Right kidney (tissue), 1 donor: ENCODE measurements around the gene ATXN7L3.
A peak's percentile ranks its signal among the peaks of the same experiment; 100 is the strongest.

Experiments
- DNase-seq: peaks from one replicate; pipeline ENCODE4 v3.0.0-alpha.2; 2016

The ATXN7L3 gene

DNA sequence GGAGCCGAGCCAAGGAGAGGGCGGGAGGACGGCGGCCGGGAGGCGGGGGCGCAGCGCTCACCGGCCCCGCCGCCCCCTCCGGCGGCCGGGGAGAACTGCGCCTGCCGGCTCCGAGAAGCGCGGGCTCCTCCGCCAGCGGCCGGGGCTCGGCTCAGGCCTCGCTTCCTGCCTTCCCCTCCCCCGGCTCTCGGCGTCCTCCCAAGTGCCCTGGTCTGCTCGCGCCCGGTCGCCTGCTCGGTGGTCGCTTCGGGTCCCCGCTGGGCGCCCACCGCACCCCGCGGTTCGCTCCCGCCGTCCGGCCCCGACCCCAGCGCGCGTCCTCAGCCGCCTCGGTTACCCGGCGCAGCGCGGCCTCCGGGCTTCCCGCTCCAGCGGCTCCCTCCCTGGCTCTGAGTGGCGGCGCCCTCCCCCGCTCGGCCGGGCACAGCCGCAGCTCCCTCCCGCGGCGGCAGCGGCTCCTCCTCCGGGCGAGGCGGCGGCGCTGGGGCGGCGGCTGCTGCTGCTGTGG is 19.5 kb upstream of the ATXN7L3 start:
- DNase-seq = peak; percentile 78

DNA sequence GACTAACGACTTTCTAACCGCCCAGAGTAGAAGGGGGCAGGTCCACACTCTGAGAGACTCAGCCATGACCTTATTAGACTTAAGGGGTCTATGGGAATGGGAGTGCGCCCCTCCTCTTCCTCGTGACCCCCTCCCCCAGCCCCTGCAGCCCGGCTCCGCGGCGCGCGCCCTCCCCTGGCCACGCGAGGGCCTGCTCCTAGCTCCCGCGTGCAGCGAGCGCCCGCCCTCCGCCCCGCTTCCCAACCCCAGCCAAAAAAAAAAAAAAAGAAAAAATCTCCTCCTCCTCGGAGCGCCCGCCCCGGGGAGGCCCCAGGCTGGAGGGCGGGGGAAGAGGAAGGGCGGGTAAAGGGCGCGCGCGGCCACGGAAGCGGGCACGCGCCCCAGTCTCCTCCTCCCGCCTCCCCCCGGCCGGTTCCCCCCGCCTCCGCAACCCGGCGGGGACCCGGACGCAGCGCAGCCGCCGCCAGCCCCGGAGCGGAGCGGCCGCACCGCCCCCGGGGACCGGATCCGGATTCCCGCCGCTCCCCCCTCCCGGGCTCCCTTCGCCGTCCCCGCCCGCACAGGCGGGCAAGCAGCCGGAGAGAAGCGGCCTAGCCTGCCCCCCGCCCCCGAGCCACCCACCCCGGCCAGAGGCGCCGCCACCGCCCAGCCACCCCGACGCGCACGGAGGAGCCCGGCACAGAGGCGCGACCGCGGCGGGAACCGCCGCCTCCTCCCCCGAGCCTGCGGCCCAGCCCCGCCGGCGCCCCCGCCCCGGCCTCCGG is 18.8 kb upstream of the ATXN7L3 start:
- peak; percentile 67 for DNase-seq

DNA sequence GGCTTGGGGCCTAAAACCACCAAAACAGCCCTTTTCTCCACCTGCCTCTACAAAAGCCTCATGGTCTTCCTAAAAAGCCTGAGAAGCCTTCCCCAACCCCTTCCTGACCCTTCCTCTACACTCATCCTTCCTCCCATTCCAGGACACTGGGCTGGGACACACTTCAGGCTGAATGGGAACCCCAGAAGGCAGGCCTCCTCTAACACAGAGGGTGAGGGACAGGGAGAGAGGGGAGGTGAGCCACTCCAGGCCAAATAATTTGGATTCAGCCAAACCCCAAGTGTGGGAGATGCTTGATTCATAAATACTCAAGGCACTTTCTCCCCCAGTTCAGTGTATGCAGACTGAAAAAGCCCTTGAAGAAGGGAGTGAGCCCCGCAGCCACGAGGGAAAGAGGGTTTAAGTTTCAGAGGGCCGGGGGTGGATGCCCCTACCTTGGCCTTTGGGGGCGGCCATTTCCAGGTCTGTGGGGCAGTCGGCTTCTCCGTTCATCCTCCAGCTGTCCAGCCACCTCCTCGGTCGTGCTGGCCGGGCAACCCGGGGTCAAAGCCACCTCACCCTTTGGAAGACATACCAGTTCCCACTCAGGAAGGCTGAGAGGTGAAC is 18.2 kb upstream of the ATXN7L3 start:
- DNase-seq = no peak

DNA sequence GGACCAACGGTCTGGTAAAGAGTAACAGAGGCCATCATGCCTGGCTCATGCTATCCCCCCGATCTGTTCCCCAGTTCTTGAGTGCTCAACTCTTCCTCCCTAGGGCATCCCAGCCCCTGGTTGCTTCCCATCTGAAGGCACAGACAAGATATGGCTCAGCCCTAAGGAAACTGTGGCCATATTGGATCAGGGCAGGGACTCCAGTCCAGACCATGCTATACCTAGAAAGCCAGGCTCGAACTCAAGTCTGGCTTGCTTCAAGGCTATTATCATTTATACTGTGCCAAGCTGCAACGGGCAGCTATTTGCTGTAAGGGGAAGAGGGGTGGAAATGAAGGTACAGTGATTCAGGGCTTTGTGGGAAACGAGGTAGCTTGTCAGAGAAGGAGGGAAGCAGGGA is 17.0 kb upstream of the ATXN7L3 start:
- DNase-seq = no peak

DNA sequence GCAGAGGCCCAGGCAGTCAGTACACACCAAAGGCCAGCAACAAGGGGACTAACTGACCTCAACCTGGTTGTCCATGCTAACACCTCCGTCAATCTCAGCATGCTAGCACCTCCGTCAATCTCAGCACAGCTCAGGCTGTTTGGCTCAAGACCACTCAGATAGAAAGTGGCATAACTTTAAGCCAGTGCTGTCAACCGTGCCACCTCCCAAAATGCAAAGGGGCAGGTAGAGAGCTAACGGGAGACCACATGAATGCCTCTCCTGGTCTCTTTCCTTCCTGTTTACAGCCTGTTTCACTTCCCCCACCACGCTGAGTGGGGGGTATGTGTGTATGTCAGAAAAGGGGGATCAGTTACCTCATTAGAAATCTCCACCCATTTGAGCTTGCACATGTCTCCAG is 16.5 kb upstream of the ATXN7L3 start:
- no peak for DNase-seq

DNA sequence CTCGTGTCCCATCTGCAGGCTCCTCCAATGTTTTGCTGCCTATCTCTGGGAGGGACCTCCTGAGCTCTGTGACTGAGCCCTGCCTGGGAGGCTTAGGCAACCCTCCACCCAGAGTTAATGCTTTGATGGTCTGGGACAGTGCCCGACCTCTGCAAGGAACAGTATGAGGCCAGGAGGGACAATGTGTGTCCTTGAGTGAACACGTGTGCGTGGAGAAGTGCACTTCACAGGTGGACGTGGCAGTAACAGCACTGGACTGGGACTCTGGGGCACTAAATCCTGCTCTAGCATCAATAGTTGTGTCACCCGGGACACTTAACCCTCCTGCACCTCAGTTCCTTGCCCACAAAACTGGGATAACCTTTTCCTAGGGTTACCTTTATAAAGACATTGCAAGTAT is 15.2 kb upstream of the ATXN7L3 start:
- DNase-seq = no peak

DNA sequence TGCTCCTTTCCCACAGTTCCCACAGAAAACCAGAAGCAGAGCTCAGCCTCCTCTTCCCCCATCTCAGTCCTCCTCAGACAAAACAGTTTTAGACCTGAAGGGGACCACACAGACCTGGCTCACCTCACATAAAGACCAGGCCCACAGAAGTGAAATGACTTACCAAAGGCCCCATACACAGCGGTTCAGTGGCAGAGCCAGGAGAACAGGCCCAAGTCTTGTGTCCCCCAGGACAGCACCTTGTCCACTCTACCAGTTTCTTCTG is 14.5 kb upstream of the ATXN7L3 start:
- DNase-seq = no peak

DNA sequence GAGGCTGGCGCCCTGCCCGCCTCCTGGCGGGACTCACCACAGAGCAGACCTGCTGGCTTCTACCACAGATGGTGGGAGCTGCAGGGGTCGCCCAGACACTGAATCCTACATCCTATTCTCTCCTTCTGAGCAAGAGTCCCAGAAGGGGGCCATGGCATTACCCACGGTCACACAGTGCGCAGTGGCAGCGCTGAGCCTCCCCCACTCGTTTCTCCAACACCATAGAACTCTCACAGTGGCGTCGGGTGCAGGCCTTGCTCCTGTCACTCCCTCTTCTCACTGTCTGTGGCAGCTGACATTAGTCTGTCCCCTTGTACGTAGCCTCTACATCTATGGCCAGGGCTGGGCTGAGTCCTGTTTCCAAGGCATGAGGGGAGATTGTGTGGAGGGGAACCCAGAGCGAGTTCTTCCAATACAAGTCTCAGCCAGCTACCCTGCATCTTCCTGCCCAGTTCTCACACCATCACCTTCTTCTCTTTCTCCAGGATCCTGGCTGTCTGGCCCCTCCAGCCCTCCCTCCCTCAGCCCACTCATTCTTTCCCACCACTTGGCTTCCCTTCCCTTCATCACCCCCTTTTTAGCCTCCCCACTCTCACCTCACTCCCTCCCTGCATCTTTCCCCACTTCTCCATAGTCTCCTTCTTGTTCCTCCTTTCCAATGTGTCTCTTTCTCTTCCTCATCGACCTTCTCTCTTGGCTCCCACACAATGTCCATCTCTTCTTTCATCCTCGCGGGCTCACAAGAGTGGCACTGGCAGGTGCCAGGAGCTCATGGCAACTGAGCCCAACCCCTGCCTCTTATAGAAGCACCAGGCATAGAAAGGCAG is 13.9 kb upstream of the ATXN7L3 start:
- no peak for DNase-seq

DNA sequence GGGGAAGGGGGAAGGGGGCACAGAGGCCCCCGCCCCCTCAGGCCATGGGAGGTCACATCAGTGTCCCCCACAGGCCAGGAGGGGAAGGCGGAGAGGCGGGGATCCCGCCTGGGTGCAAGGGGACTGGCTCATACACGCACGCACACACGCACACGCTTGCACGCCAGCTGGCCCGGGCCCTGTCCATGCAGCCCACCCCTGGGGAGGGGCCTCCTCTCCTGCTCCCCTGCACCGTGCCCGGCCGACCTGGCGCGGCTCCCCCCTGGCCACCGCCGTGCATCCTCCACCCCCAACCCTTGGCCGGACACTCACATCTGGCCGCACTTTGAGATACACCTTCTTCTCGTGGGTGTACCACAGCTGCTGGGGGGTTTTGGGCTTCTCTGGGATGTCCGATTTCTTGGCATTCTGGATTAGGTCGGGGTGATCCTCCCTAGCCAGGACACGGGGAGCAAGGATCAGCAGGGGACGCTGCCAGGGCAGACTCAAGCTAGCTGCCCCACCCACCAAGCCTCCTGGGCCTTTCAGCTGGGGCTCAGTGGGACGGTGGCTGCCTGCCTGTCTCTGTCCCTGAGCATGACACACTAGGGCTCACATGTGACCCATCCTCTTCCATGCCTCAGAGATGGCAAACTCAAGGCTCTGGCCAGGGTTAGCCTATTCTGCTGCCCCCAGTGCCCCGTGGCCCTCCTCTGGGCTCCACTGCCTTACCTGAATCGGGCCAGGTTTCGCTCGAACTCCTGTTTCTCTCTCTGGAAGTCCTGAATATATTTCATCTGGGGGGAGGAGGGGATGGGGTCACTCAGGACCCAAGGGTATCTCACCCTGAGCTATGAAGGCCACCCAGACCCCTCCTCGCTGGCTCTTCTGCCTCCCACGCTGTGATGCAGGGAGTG is 13.1 kb upstream of the ATXN7L3 start:
- DNase-seq = no peak

DNA sequence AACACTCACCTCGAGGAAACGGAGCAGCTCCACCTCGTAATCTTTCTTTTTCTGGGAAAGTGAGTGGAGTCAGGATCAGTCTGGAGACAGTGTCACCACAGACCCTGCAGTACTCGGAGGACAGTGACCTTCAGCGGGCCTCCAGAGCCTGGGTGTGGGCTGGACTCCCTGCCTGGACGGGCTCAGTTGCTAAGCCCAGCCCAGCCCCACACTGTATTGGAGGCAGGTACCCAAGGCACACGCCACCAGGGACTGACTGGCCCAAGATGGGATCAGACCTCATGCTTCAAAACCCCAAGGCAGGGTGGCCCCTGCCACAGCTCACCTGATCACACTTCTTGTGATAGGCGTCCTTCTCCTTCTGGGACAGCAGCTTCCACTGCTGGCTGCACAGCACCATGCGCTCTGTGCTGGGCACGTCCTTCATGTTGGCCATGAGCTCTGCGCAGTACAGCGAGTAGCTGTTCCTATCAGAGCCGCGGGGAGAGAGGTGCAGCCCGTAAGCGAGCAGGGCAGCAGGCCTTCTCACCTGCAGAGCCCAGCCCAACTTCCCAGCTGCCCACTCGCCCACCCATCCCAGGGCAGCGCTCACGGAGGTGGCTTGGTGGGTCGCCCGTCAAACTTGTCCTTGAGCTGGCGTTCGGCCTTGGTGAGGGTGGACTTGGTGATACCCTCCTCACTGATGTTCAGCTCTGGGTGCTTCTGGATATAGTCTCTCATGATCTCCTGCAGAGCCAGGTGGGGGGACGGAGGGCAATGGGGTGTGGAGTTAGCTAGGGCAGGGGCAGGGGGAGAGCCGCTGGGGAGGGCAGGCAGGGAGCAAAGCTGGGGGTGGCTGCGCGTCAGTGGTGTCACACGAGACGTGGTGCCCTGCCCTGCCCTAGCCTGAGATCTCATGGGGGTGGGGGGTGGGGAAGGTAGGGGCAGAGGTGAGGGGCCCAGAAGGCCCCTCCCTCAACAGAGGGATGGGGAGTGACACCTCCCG is 11.9 kb upstream of the ATXN7L3 start:
- DNase-seq = no peak

DNA sequence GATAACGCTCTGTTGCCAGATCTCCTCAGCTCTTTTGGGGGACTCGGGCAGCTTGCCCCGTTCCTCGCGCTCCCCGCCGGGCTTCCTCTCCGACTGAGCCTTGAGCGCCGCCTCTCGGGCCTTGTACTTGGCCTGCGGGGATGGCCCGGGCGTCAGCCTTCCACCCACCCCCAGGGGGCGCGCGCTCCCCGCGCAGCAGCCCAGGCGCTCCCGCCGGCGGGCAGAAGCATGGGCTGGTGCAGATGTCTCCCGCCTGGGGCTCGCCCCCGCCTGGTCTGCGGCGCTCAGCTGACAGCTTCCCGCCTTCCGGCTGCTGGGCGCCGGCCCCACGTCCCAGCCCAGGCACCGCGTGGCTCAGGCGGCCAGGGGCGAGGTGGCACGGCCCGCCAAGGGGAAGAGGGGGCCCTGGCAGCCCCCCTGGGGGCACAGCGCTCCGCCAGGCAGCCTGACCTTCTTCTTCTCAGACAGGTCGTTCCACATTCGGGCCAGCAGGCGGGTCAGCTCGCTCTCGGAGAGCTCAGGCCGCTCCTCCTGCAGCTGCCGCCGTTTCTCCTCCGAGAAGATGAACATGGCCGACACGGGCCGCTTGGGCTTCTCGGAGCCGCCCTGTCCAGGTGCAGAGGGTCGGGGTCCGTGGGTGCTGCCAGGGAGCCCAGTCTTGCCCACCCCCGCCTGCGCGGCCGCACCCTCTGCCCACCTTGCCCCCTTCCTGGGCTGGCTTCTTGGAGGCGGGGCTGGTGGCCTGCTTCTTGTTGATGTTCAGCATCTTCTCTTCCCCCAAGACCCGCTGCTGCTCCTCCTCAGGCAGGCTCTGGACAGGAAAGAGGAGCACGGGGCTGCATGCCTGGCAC is 10.9 kb upstream of the ATXN7L3 start:
- DNase-seq = peak; percentile 84

DNA sequence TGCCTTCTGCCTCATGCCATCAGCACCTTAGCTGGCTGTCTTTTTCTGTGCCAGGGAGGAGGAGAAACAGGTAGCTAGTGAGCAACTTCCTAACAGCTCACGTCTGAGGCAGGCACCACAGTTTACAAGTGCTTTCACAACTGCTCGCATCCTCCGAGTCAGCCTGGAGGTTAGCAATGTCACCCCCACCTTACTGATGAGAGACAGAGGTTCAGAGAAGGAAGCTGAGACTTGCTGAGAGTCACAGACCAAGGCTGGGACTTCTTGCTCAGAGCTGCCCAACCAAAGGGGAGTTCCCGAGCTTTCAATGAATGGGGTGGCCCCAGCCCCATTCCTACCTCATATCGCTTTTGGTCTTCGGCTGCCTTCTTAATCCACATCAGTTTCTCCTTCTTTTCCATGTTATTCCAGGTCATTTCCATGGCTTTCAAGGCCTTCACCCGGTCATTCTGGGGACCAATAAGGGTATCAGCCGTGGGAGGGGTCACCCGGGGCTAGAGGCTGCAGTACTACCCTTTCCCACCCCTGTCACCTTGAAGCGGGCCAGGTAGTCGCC is 10.2 kb upstream of the ATXN7L3 start:
- no peak for DNase-seq

DNA sequence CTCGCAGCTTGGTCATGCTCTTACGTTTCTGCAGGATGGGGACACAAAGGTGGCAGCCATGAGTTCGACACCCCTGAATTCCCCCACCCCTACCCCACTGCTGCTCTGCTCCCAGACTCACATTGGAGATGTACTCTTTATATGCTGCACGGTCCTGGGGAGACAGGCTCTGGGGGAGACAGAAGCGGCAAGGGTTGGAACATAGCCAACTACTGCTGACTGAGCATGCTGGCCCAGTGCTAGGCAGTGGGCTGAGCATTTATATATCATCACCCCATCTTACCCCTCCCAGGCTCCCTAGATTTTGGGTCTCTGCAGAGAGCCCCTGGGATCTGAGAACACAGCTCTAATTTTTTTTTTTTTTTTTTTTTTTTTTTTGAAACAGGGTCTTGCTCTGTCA is 8.1 kb upstream of the ATXN7L3 start:
- DNase-seq = no peak

DNA sequence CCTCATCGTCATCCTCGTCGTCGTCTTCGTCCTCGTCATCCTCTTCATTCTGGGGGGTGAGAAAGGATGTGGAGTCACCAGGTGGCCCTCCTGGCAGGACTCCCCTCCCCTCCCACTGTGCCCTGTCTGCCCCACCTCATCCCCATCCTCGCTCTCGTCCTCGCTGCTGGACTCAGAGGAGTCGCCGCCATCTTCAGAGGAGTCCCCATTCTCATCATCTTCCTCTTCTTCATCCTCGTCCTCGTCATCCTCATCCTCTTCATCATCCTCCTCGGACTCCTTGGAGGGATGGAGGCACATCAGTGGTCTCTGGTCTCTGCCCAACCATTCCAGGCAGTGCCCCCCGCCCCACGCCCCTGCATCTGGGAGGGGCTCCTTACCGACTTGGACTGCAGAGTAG is 7.6 kb upstream of the ATXN7L3 start:
- DNase-seq = no peak

DNA sequence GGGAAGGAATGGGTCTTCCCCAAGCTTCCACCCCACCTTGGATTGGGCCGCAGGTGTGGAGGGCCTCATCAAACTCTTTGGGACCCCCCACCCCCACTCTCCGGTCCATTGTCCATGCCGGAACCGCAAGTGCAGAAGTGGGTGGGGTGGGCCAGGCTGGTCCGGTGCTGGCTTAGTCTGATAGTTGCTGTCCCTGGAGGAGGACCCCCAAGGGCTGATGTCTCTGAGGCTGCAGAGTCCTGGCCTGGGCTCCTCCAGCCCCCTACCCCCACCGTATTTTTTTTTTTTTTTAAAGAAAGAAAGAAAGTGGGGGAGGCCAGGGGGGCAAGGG is 7.1 kb upstream of the ATXN7L3 start:
- no peak for DNase-seq

DNA sequence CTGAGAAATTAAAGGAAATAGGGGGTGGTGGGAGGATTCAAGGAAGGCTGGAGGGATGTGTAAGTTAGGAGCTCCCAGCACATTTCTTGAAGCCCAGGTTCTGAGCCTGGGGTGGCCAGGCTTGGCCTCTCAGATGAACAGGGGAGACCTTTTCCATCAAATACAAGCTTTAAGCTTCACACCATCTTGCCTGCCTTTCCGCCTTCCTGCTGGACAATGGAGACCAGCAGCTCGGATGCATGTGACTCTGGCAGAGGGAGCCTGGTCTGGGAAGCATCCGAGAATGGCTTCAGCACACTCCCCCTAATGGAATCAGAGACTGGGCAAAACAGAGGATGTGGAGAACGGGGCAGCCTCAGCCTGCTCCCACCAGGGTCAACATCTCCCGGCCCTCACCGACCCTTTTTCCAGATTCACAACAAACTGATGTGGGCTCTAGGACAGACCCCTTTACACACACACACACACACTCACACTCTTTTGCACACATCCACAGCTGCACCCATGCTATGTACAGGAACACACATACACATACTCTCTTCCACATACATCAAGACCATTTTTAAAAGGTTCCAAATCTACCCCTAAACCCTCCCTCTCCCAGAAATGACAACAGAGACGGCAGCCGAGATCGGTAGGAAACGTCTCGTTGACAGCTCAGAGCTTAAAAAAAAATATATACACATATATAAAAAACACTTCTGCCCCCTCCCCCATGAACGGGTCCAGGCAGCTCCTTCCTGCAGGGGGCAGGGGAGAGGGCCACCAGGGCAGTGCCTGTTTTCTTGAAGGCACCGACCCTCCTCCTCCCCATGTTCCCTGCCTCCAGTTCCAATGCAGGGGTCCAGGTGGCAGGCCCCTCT is 6.5 kb upstream of the ATXN7L3 start:
- no peak for DNase-seq

DNA sequence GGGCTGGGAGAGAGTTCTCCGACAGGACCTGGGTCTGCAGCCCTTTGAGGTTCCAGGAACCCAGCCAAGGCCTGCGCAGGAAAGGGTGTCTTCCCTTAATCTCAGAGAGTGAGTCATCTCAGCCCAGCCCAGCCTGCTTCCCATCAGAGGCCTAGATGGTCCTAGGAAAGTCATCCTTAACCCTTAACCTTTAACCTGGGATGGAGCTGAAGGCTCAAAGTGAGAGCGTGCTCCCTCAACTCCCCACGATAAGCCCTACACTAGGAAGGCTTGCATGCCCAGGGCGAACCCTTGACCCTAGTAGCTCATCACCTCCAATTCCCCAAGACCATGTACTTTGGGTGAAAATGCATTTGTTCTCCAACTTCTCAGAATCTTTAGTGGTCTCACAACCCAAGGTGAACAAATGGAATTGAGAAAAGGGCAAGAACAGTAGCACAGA is 4.8 kb upstream of the ATXN7L3 start:
- DNase-seq = no peak

DNA sequence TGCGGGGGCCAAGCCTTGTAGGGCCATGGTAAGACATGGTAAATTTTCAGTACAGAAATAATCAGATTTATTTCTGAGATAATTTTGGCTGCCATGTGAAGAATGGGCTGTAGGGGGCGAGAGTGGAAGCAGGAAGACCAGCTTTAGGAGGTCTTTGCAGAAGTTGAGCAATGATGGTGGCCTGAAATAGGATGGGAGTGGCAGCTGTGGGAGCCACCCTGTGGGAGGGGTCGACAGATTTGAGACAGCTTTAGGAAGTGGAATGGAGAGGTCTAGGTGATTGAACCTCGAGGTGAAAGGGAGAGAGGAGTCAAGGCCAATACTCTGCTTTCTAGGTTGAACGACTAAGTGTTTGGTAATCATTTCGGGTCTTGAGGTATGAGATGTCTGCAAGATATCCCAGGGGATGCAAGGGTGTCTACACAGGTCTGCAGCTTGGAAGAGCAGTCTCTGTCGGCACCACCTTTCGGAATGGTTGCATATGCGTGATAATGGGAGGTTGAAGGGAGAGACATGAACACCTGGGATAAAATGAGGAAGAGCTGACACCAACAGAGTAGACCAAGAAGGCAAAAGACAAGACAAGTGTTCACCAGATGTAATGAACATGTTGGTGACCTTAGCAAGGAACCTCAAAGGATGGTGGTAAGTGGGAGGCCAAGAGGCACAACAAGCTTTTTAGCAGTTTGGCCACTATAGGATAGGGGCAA is 4.2 kb upstream of the ATXN7L3 start:
- DNase-seq = no peak
